Gastroesophageal sphincter (tissue), 4 donors: ENCODE data around the gene TMEM39A. TPM values are rescaled to one million over a fixed set of nuclear protein-coding genes. Genes with fewer than 3 reads are reported as not detected.

Source experiments
- ATAC-seq: fragments of 150-250 bp; one replicate; pipeline ENCODE4 v1.9.1; 2016; ENCODE audit warnings: mild to moderate bottlenecking, moderate library complexity
- H3K27ac ChIP-seq, 4 donors: fragments of 200-600 bp; sonication (generic) in 3 of 4; 1 replicate in 3 of 4; 2 replicates in 1 of 4; pipeline ENCODE4 v1.5.1; 2016 to 2019
- H3K27me3 ChIP-seq: fragments of 200-600 bp; sonication (generic); one replicate; pipeline ENCODE4 v1.5.1; 2019
- H3K36me3 ChIP-seq, 2 donors: fragments of 200-600 bp; sonication (generic); one replicate each; pipeline ENCODE4 v1.5.1; 2019; ENCODE audit warnings: control low read depth in 1 of 2
- H3K4me1 ChIP-seq, 3 donors: fragments of 200-600 bp; sonication (generic); 1 replicate in 2 of 3; 2 replicates in 1 of 3; pipeline ENCODE4 v1.5.1; 2016 to 2019; ENCODE audit warnings: control low read depth in 2 of 3
- H3K4me3 ChIP-seq, 2 donors: fragments of 200-600 bp; sonication (generic); one replicate each; pipeline ENCODE4 v1.5.1; 2019; ENCODE audit warnings: mild to moderate bottlenecking in 1 of 2, moderate library complexity in 1 of 2
- H3K9me3 ChIP-seq, 3 donors: fragments of 200-600 bp; sonication (generic); one replicate each; pipeline ENCODE4 v1.5.1; 2017 to 2019; ENCODE audit warnings: control low read depth in 2 of 3
- CTCF ChIP-seq, 4 experiments: fragments of 200-600 bp in 2 of 4; fragments of 450-650 bp in 2 of 4; sonication (generic) in 1 of 4; IDR thresholded peaks; one replicate each; pipeline ENCODE4 v1.5.1; 2017 to 2019; ENCODE audit warnings: antibody characterized with exemption in 4 of 4, mild to moderate bottlenecking in 2 of 4, moderate library complexity in 2 of 4
- EP300 ChIP-seq: sonication (generic); formaldehyde crosslinking; IDR thresholded peaks from one replicate; pipeline ENCODE4 v1.6.1; 2017; ENCODE audit warnings: antibody characterized with exemption, mild to moderate bottlenecking
- POLR2A ChIP-seq, 2 donors: fragments of 450-650 bp; IDR thresholded peaks; one replicate each; pipeline ENCODE4 v1.6.1; 2017; ENCODE audit warnings: antibody characterized with exemption in 2 of 2, mild to moderate bottlenecking in 2 of 2, moderate library complexity in 1 of 2
- POLR2AphosphoS5 ChIP-seq: sonication (generic); formaldehyde crosslinking; IDR thresholded peaks from one replicate; pipeline ENCODE4 v1.6.1; 2017; ENCODE audit warnings: antibody characterized with exemption
- WGBS, 2 donors: methylation state at CpG; one replicate each; pipeline ENCODE4 v1.1.5; 2018; ENCODE audit warnings: low coverage in 1 of 2; 5-methylcytosine and 5-hydroxymethylcytosine counted together
- total RNA-seq, 4 donors: library from RNA; depleted of rRNA; stranded (reverse); fragments of >200 nt; gene quantifications; one replicate each; pipeline ENCODE4 v1.1.0, GENCODE V29; 2016

Gene TMEM39A
- total RNA-seq, 4 donors from 2014 or later: 21.4 to 29.6 (median 25.9) TPM

- no peak overlapping the region for H3K4me3 ChIP-seq
- ATAC-seq: no peak
- no peak for TF ChIP-seq POLR2A (IDR thresholded peaks at IDR 0.05)
- TF ChIP-seq EP300: no peak
- TF ChIP-seq CTCF (IDR thresholded peaks at IDR 0.05): no peak
- no peak for TF ChIP-seq POLR2AphosphoS5
- H3K4me1 ChIP-seq: peaks cover 0 to 7% (median 0%) of the 10 kb centered on the region in 3 donors
- H3K9me3 ChIP-seq: no peaks in the 10 kb centered on the region
- no peaks in the 10 kb centered on the region for H3K27me3 ChIP-seq
- H3K36me3 ChIP-seq: peaks cover 0 to 52% of the 10 kb centered on the region in 2 donors
- no peak overlapping the region for H3K27ac ChIP-seq
- 86 to 88% methylated on average over 3 of the region's 3 CpGs for WGBS, 2 donors
Observed at GRCh38 chr3:119492810-119493209, 29.4 kb upstream of the TMEM39A start.

- WGBS, 2 donors: 92 to 95% methylated on average over 2 of the region's 2 CpGs
- no peak for TF ChIP-seq EP300
- TF ChIP-seq CTCF (IDR thresholded peaks at IDR 0.05): no peak
- TF ChIP-seq POLR2A (IDR thresholded peaks at IDR 0.05): no peak
- TF ChIP-seq POLR2AphosphoS5: no peak
- peaks cover 0 to 59% of the 10 kb centered on the region in 2 donors for H3K36me3 ChIP-seq
Observed at GRCh38 chr3:119492128-119492527, 28.7 kb upstream of the TMEM39A start.

GRCh38 chr3:119490153-119490552, 26.7 kb upstream of the TMEM39A start:
- WGBS, 2 donors: 82 to 100% methylated on average over 1 to 2 of the region's 2 CpGs
- H3K4me3 ChIP-seq: no peak overlapping the region
- no peak for ATAC-seq
- H3K9me3 ChIP-seq: no peaks in the 10 kb centered on the region
- peaks cover 0 to 79% of the 10 kb centered on the region in 2 donors for H3K36me3 ChIP-seq
- no peak overlapping the region for H3K27ac ChIP-seq
- no peaks in the 10 kb centered on the region for H3K4me1 ChIP-seq
- no peaks in the 10 kb centered on the region for H3K27me3 ChIP-seq
- TF ChIP-seq POLR2AphosphoS5 (no peak), CTCF (IDR thresholded peaks at IDR 0.05) (no peak), POLR2A (IDR thresholded peaks at IDR 0.05) (no peak), EP300 (no peak)

More at GRCh38 chr3:119492128-119492527, 28.7 kb upstream of the TMEM39A start:
- no peak for ATAC-seq
- Histone ChIP-seq H3K4me3 (no peak overlapping the region), H3K27me3 (no peaks in the 10 kb centered on the region), H3K27ac (no peak overlapping the region), H3K9me3 (no peaks in the 10 kb centered on the region), H3K4me1 (peaks cover 0 to under 1% (median 0%) of the 10 kb centered on the region in 3 donors)

- H3K36me3 ChIP-seq: peaks cover 0 to 98% of the 10 kb centered on the region in 2 donors
- 90 to 93% methylated on average over 2 of the region's 2 CpGs for WGBS, 2 donors
- no peaks in the 10 kb centered on the region for H3K4me1 ChIP-seq
- no peaks in the 10 kb centered on the region for H3K27me3 ChIP-seq
- no peak for TF ChIP-seq POLR2A (IDR thresholded peaks at IDR 0.05)
- no peak for TF ChIP-seq POLR2AphosphoS5
- no peak for TF ChIP-seq EP300
- TF ChIP-seq CTCF (IDR thresholded peaks at IDR 0.05): no peak
- no peaks in the 10 kb centered on the region for H3K9me3 ChIP-seq
- H3K27ac ChIP-seq: no peak overlapping the region
- no peak overlapping the region for H3K4me3 ChIP-seq
- no peak for ATAC-seq
Observed at GRCh38 chr3:119485563-119485962, 22.1 kb upstream of the TMEM39A start.

- H3K4me3 ChIP-seq: no peak overlapping the region
- 67% methylated on average over 1 of the region's 1 CpG; no CpG with 5 or more reads in 1 of the 2 donors for WGBS, 2 donors
Observed at GRCh38 chr3:119483101-119483500, 19.7 kb upstream of the TMEM39A start.

More at GRCh38 chr3:119483101-119483500, 19.7 kb upstream of the TMEM39A start:
- TF ChIP-seq EP300: no peak
- no peak for TF ChIP-seq POLR2A (IDR thresholded peaks at IDR 0.05)
- TF ChIP-seq POLR2AphosphoS5: no peak
- no peak for TF ChIP-seq CTCF (IDR thresholded peaks at IDR 0.05)
- Histone ChIP-seq H3K36me3 (peaks cover 0 to 98% of the 10 kb centered on the region in 2 donors), H3K27me3 (no peaks in the 10 kb centered on the region), H3K4me1 (no peaks in the 10 kb centered on the region), H3K27ac (no peak overlapping the region), H3K9me3 (no peaks in the 10 kb centered on the region)
- ATAC-seq: no peak
